SK-N-MC (cell line): ENCODE results near the gene KCND2.
"Not testable (repeated sequence)": the region's sequence is repeated elsewhere in the genome, so short reads cannot be mapped to it uniquely, and the experiment has no call there.

Experiments used
- DNase-seq: peaks from one replicate; pipeline ENCODE4 v3.0.0-alpha.2; 2011; ENCODE audit warnings: low read depth, low spot score
- H3K27ac ChIP-seq: fragments of 200-600 bp; sonication (generic); 2 replicates; pipeline ENCODE4 v1.5.1; 2016; ENCODE audit warnings: mixed run types
- H3K36me3 ChIP-seq: fragments of 200-600 bp; sonication (generic); 2 replicates; pipeline ENCODE4 v1.6.1; 2017; ENCODE audit warnings: antibody characterized with exemption, low read length, mixed read lengths; ENCODE audit not compliant: insufficient read depth
- H3K4me3 ChIP-seq: fragments of 200-600 bp; sonication (generic); 2 replicates; pipeline ENCODE4 v1.5.1; 2016
- H3K9ac ChIP-seq: fragments of 200-600 bp; sonication (generic); 2 replicates; pipeline ENCODE4 v1.8.0; 2017; ENCODE audit warnings: mixed run types, mixed read lengths; ENCODE audit not compliant: insufficient read length
- H3K9me3 ChIP-seq: fragments of 200-600 bp; sonication (generic); 2 replicates; pipeline ENCODE4 v1.6.1; 2017; ENCODE audit warnings: low read depth, mild to moderate bottlenecking, antibody characterized with exemption, low read length, moderate library complexity, mixed read lengths
- EZH2 ChIP-seq: fragments of 200-600 bp; sonication (generic); IDR thresholded peaks from one replicate; pipeline ENCODE4 v1.6.1; 2017; ENCODE audit warnings: antibody characterized with exemption
- FOXP2 ChIP-seq: optimal IDR thresholded peaks from 2 replicates; pipeline ENCODE3; 2011; ENCODE audit warnings: mild to moderate bottlenecking, moderate library complexity; ENCODE audit not compliant: insufficient read depth; ENCODE audit errors: extremely low read length, control extremely low read depth
- POLR2AphosphoS5 ChIP-seq: IDR thresholded peaks from 2 replicates; pipeline ENCODE4 v1.6.1; 2012; ENCODE audit warnings: mild to moderate bottlenecking, low read depth, low read length, borderline replicate concordance

The KCND2 gene

GRCh38 chr7:120675076-120675475, 402.1 kb downstream of the KCND2 start:
- TF ChIP-seq POLR2AphosphoS5 (no peak), EZH2 (no peak), FOXP2 (no peak)
- H3K36me3 ChIP-seq, result no peaks in the 10 kb centered on the region

GRCh38 chr7:120677535-120677934, 404.6 kb downstream of the KCND2 start:
- DNase-seq, result no peak
- TF ChIP-seq FOXP2, result no peak
- no peak for TF ChIP-seq EZH2
- TF ChIP-seq POLR2AphosphoS5, result no peak
- Histone ChIP-seq H3K27ac (no peak overlapping the region), H3K9ac (no peak overlapping the region), H3K36me3 (no peaks in the 10 kb centered on the region), H3K4me3 (no peak overlapping the region), H3K9me3 (no peaks in the 10 kb centered on the region)

More at GRCh38 chr7:120675076-120675475, 402.1 kb downstream of the KCND2 start:
- H3K9ac ChIP-seq, result no peak overlapping the region
- no peaks in the 10 kb centered on the region for H3K9me3 ChIP-seq
- no peak overlapping the region for H3K4me3 ChIP-seq
- no peak overlapping the region for H3K27ac ChIP-seq
- no peak for DNase-seq

GRCh38 chr7:120680985-120681384, 408.0 kb downstream of the KCND2 start:
- no peak for TF ChIP-seq POLR2AphosphoS5
- no peak for TF ChIP-seq EZH2
- no peak for TF ChIP-seq FOXP2
- no peak for DNase-seq
- Histone ChIP-seq H3K27ac (no peak overlapping the region), H3K4me3 (no peak overlapping the region), H3K9ac (no peak overlapping the region), H3K36me3 (no peaks in the 10 kb centered on the region), H3K9me3 (no peaks in the 10 kb centered on the region)

- H3K36me3 ChIP-seq, result no peaks in the 10 kb centered on the region
- H3K9ac ChIP-seq, result no peak overlapping the region
- H3K27ac ChIP-seq, result no peak overlapping the region
- H3K4me3 ChIP-seq, result no peak overlapping the region
- H3K9me3 ChIP-seq, result no peaks in the 10 kb centered on the region
- TF ChIP-seq POLR2AphosphoS5, result no peak
- no peak for TF ChIP-seq FOXP2
- no peak for TF ChIP-seq EZH2
- no peak for DNase-seq
Observed at GRCh38 chr7:120684463-120684862, 411.5 kb downstream of the KCND2 start.

- no peaks in the 10 kb centered on the region for H3K9me3 ChIP-seq
- H3K27ac ChIP-seq, result no peak overlapping the region
- H3K4me3 ChIP-seq, result no peak overlapping the region
- no peaks in the 10 kb centered on the region for H3K36me3 ChIP-seq
- TF ChIP-seq FOXP2, result no peak
- TF ChIP-seq EZH2, result no peak
- TF ChIP-seq POLR2AphosphoS5, result no peak
- no peak overlapping the region for H3K9ac ChIP-seq
- DNase-seq, result no peak
Observed at GRCh38 chr7:120691915-120692314, 418.9 kb downstream of the KCND2 start.

GRCh38 chr7:120695848-120696247, 422.9 kb downstream of the KCND2 start:
- DNase-seq, result no peak
- Histone ChIP-seq H3K4me3 (no peak overlapping the region), H3K9me3 (no peaks in the 10 kb centered on the region), H3K27ac (no peak overlapping the region), H3K9ac (no peak overlapping the region), H3K36me3 (no peaks in the 10 kb centered on the region)
- TF ChIP-seq POLR2AphosphoS5 (no peak), FOXP2 (no peak), EZH2 (no peak)

GRCh38 chr7:120700796-120701195, 427.8 kb downstream of the KCND2 start:
- DNase-seq, result no peak
- TF ChIP-seq POLR2AphosphoS5, result no peak
- TF ChIP-seq EZH2, result no peak
- TF ChIP-seq FOXP2, result no peak
- H3K4me3 ChIP-seq, result no peak overlapping the region
- no peak overlapping the region for H3K9ac ChIP-seq
- H3K36me3 ChIP-seq, result no peaks in the 10 kb centered on the region
- no peaks in the 10 kb centered on the region for H3K9me3 ChIP-seq
- no peak overlapping the region for H3K27ac ChIP-seq

GRCh38 chr7:120702408-120702807, 429.4 kb downstream of the KCND2 start:
- not testable (repeated sequence) for H3K27ac ChIP-seq, H3K9me3 ChIP-seq, H3K4me3 ChIP-seq, H3K36me3 ChIP-seq, DNase-seq, H3K9ac ChIP-seq

- H3K9ac ChIP-seq, result no peak overlapping the region
- TF ChIP-seq EZH2, result no peak
- no peak for TF ChIP-seq FOXP2
- H3K36me3 ChIP-seq, result no peaks in the 10 kb centered on the region
- H3K4me3 ChIP-seq, result no peak overlapping the region
- H3K27ac ChIP-seq, result no peak overlapping the region
- DNase-seq, result no peak
- H3K9me3 ChIP-seq, result no peaks in the 10 kb centered on the region
Observed at GRCh38 chr7:120703585-120704240, 430.7 kb downstream of the KCND2 start.
